ENCODE results near the gene NFATC3.
"Not testable (repeated sequence)": the region's sequence is repeated elsewhere in the genome, so short reads cannot be mapped to it uniquely, and the experiment has no call there.

The NFATC3 gene

GRCh38 chr16:68115851-68116250 is 30.7 kb downstream of the NFATC3 start:
- no peak for DNase-seq (ENCODE audit: low read depth in 1 of 2, low spot score in 1 of 2)

GRCh38 chr16:68116256-68116867 is 31.2 kb downstream of the NFATC3 start:
- no peak for DNase-seq (ENCODE audit: low read depth in 1 of 2, low spot score in 1 of 2)

- no peak for DNase-seq (ENCODE audit: low read depth in 1 of 2, low spot score in 1 of 2)
These were observed 32.7 kb downstream of the NFATC3 start for GRCh38 chr16:68117884-68118283.

- DNase-seq (ENCODE audit: low read depth in 1 of 2, low spot score in 1 of 2), result not testable (repeated sequence)
These were observed 33.8 kb downstream of the NFATC3 start for GRCh38 chr16:68118954-68119353.

GRCh38 chr16:68120496-68120895 is 35.3 kb downstream of the NFATC3 start:
- not testable (repeated sequence) for DNase-seq (ENCODE audit: low read depth in 1 of 2, low spot score in 1 of 2)

- no peak for DNase-seq (ENCODE audit: low read depth in 1 of 2, low spot score in 1 of 2)
These were observed 41.2 kb downstream of the NFATC3 start for GRCh38 chr16:68126395-68126794.

- DNase-seq (ENCODE audit: low read depth in 1 of 2, low spot score in 1 of 2), result no peak
These were observed 43.6 kb downstream of the NFATC3 start for GRCh38 chr16:68128577-68129305.

GRCh38 chr16:68130520-68130919 is 45.4 kb downstream of the NFATC3 start:
- DNase-seq (ENCODE audit: low read depth in 1 of 2, low spot score in 1 of 2), result no peak

- no peak for DNase-seq (ENCODE audit: low read depth in 1 of 2, low spot score in 1 of 2)
These were observed 46.9 kb downstream of the NFATC3 start for GRCh38 chr16:68131813-68132706.

GRCh38 chr16:68133000-68133399 is 47.8 kb downstream of the NFATC3 start:
- not testable (repeated sequence) for DNase-seq (ENCODE audit: low read depth in 1 of 2, low spot score in 1 of 2)

- DNase-seq (ENCODE audit: low read depth in 1 of 2, low spot score in 1 of 2), result no peak
These were observed 49.5 kb downstream of the NFATC3 start for GRCh38 chr16:68134644-68135043.

- DNase-seq (ENCODE audit: low read depth in 1 of 2, low spot score in 1 of 2), result no peak
These were observed 51.3 kb downstream of the NFATC3 start for GRCh38 chr16:68136515-68136914.

- DNase-seq (ENCODE audit: low read depth in 1 of 2, low spot score in 1 of 2), result no peak
These were observed 58.8 kb downstream of the NFATC3 start for GRCh38 chr16:68144008-68144407.

- DNase-seq (ENCODE audit: low read depth in 1 of 2, low spot score in 1 of 2), result no peak
These were observed 61.4 kb downstream of the NFATC3 start for GRCh38 chr16:68146585-68146984.

GRCh38 chr16:68147444-68147843 is 62.3 kb downstream of the NFATC3 start:
- no peak for DNase-seq (ENCODE audit: low read depth in 1 of 2, low spot score in 1 of 2)

GRCh38 chr16:68149596-68149995 is 64.4 kb downstream of the NFATC3 start:
- DNase-seq (ENCODE audit: low read depth in 1 of 2, low spot score in 1 of 2), result no peak

- DNase-seq (ENCODE audit: low read depth in 1 of 2, low spot score in 1 of 2), result no peak
These were observed 70.3 kb downstream of the NFATC3 start for GRCh38 chr16:68155425-68155824.

- DNase-seq (ENCODE audit: low read depth in 1 of 2, low spot score in 1 of 2), result no peak
These were observed 77.2 kb downstream of the NFATC3 start for GRCh38 chr16:68162413-68162812.

- not testable (repeated sequence) for DNase-seq (ENCODE audit: low read depth in 1 of 2, low spot score in 1 of 2)
These were observed 78.1 kb downstream of the NFATC3 start for GRCh38 chr16:68163275-68163674.

- DNase-seq (ENCODE audit: low read depth in 1 of 2, low spot score in 1 of 2), result no peak
These were observed 81.1 kb downstream of the NFATC3 start for GRCh38 chr16:68166264-68166663.

GRCh38 chr16:68179196-68179795 is 94.1 kb downstream of the NFATC3 start:
- DNase-seq (ENCODE audit: low read depth in 1 of 2, low spot score in 1 of 2), result no peak
